Measurements from ENCODE around the gene OXLD1.
A peak's percentile ranks its signal among the peaks of the same experiment; 100 is the strongest.

OXLD1 gene

DNA sequence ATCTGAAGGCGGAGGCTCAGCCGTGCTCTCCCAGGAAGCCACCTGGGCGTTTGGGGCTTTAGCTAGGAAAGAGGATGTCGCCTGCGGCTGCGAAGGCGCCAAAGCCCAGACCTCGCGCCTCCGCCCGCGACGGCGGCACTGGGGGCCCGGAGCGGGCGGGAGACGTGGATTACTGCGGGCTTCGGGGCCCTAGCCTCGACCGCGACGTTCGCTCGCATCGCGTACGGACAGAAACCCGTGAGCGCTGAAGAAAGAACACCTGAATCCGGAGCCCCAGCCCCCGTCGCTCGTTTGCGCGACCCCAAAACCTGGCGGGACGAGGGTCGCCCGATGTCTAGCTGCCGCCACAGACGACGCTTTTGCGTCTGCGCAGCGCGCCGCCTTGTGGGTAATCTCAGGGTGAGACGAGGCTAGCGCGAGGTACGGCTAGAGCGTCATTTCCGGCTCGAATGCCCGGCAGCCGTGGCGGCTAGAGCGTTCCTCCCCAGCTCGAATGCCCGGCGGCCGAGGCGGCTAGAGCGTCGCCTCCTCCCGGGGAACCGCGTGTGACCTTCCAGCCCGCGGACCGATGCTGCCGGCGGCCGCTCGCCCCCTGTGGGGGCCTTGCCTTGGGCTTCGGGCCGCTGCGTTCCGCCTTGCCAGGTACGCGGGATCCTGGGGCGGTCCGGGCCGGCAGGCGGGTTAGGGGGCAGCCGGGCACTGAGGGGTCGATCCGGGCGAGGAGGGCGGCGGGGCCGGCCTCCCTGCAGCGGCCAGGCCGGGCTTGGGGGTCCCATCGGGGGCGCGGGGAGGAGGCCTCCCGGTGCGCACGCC, 36.7 kb upstream of the OXLD1 start, which contains the start of gene MRPL12 (continued):
- TF ChIP-seq, protein P1, sequence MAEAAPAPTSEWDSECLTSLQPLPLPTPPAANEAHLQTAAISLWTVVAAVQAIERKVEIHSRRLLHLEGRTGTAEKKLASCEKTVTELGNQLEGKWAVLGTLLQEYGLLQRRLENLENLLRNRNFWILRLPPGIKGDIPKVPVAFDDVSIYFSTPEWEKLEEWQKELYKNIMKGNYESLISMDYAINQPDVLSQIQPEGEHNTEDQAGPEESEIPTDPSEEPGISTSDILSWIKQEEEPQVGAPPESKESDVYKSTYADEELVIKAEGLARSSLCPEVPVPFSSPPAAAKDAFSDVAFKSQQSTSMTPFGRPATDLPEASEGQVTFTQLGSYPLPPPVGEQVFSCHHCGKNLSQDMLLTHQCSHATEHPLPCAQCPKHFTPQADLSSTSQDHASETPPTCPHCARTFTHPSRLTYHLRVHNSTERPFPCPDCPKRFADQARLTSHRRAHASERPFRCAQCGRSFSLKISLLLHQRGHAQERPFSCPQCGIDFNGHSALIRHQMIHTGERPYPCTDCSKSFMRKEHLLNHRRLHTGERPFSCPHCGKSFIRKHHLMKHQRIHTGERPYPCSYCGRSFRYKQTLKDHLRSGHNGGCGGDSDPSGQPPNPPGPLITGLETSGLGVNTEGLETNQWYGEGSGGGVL (tag by site-specific recombination; IDR thresholded peaks at IDR 0.05): peak; percentile 17; the same call in 1 of the 2 replicates
- no peak for TF ChIP-seq ZNF23 (tag by site-specific recombination; IDR thresholded peaks at IDR 0.05; ENCODE audit: borderline replicate concordance)
- TF ChIP-seq ZNF391 (tag by site-specific recombination; IDR thresholded peaks at IDR 0.05; ENCODE audit: borderline replicate concordance, low read depth): no peak
- peak; percentile 73 for TF ChIP-seq ZIC2 (tag by site-specific recombination; IDR thresholded peaks at IDR 0.05)
- no peak for TF ChIP-seq ZNF221 (tag by site-specific recombination; IDR thresholded peaks at IDR 0.05; ENCODE audit: borderline replicate concordance)
- peak; percentile 45; the same call in 1 of the 2 replicates for TF ChIP-seq ZBTB20 (tag by site-specific recombination; IDR thresholded peaks at IDR 0.05)
- TF ChIP-seq ZNF214 (tag by site-specific recombination; IDR thresholded peaks at IDR 0.05; ENCODE audit: borderline replicate concordance): no peak
- no peak for TF ChIP-seq ZNF658 (tag by site-specific recombination; IDR thresholded peaks at IDR 0.05)
- no peak for TF ChIP-seq ZNF223 (tag by site-specific recombination; IDR thresholded peaks at IDR 0.05)
- TF ChIP-seq GLIS1 (tag by site-specific recombination; IDR thresholded peaks at IDR 0.05): peak; percentile 74
- no peak for TF ChIP-seq ZNF341 (tag by site-specific recombination; IDR thresholded peaks at IDR 0.05; ENCODE audit: low read depth)
- no peak for TF ChIP-seq GLI2 (tag by site-specific recombination; IDR thresholded peaks at IDR 0.05; ENCODE audit: borderline replicate concordance, low read depth)
- TF ChIP-seq ZNF610 (tag by site-specific recombination; IDR thresholded peaks at IDR 0.05; ENCODE audit: borderline replicate concordance): peak; percentile 38; the same call in 1 of the 2 replicates
- TF ChIP-seq, protein P2, sequence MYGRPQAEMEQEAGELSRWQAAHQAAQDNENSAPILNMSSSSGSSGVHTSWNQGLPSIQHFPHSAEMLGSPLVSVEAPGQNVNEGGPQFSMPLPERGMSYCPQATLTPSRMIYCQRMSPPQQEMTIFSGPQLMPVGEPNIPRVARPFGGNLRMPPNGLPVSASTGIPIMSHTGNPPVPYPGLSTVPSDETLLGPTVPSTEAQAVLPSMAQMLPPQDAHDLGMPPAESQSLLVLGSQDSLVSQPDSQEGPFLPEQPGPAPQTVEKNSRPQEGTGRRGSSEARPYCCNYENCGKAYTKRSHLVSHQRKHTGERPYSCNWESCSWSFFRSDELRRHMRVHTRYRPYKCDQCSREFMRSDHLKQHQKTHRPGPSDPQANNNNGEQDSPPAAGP (tag by site-specific recombination; IDR thresholded peaks at IDR 0.05): peak; percentile 64
- TF ChIP-seq ZNF664 (tag by site-specific recombination; IDR thresholded peaks at IDR 0.05): 0 out of 2 replicates have a peak, but pooled peaks have one; percentile 12
- peak; percentile 83; the same call in 1 of the 2 replicates for TF ChIP-seq ZSCAN30 (tag by site-specific recombination; IDR thresholded peaks at IDR 0.05)
- TF ChIP-seq, protein P3, sequence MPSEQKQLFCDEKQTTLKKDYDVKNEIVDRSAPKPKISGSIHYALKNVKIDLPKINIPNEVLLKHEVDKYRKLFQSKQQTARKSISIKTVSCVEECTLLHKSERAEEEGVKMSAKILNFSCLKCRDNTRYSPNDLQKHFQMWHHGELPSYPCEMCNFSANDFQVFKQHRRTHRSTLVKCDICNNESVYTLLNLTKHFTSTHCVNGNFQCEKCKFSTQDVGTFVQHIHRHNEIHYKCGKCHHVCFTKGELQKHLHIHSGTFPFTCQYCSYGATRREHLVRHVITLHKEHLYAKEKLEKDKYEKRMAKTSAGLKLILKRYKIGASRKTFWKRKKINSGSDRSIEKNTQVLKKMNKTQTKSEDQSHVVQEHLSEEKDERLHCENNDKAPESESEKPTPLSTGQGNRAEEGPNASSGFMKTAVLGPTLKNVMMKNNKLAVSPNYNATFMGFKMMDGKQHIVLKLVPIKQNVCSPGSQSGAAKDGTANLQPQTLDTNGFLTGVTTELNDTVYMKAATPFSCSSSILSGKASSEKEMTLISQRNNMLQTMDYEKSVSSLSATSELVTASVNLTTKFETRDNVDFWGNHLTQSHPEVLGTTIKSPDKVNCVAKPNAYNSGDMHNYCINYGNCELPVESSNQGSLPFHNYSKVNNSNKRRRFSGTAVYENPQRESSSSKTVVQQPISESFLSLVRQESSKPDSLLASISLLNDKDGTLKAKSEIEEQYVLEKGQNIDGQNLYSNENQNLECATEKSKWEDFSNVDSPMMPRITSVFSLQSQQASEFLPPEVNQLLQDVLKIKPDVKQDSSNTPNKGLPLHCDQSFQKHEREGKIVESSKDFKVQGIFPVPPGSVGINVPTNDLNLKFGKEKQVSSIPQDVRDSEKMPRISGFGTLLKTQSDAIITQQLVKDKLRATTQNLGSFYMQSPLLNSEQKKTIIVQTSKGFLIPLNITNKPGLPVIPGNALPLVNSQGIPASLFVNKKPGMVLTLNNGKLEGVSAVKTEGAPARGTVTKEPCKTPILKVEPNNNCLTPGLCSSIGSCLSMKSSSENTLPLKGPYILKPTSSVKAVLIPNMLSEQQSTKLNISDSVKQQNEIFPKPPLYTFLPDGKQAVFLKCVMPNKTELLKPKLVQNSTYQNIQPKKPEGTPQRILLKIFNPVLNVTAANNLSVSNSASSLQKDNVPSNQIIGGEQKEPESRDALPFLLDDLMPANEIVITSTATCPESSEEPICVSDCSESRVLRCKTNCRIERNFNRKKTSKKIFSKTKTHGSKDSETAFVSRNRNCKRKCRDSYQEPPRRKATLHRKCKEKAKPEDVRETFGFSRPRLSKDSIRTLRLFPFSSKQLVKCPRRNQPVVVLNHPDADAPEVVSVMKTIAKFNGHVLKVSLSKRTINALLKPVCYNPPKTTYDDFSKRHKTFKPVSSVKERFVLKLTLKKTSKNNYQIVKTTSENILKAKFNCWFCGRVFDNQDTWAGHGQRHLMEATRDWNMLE (tag by site-specific recombination; conservative IDR thresholded peaks at IDR 0.05; ENCODE audit: low read depth): 0 out of 2 replicates have a peak, but pooled peaks have one; percentile 45
- TF ChIP-seq SP2 (tag by site-specific recombination; IDR thresholded peaks at IDR 0.05): peak; percentile 80
- TF ChIP-seq ZNF670 (tag by site-specific recombination; IDR thresholded peaks at IDR 0.05; ENCODE audit: low read depth): no peak
- TF ChIP-seq ZEB2 (tag by site-specific recombination; IDR thresholded peaks at IDR 0.05): peak; percentile 83
- TF ChIP-seq ZNF501 (tag by site-specific recombination; IDR thresholded peaks at IDR 0.05): no peak
- no peak for TF ChIP-seq TCF7L2 (IDR thresholded peaks at IDR 0.05; ENCODE audit: borderline replicate concordance, low read depth, low read length)
- TF ChIP-seq SCRT2 (tag by site-specific recombination; IDR thresholded peaks at IDR 0.05): no peak
- TF ChIP-seq, protein P4, sequence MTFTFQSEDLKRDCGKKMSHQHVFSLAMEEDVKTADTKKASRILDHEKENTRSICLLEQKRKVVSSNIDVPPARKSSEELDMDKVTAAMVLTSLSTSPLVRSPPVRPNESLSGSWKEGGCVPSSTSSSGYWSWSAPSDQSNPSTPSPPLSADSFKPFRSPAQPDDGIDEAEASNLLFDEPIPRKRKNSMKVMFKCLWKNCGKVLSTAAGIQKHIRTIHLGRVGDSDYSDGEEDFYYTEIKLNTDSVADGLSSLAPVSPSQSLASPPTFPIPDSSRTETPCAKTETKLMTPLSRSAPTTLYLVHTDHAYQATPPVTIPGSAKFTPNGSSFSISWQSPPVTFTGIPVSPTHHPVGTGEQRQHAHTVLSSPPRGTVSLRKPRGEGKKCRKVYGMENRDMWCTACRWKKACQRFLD (tag by site-specific recombination; IDR thresholded peaks at IDR 0.05): no peak
- TF ChIP-seq ZNF423 (tag by site-specific recombination; IDR thresholded peaks at IDR 0.05): no peak
- no peak for TF ChIP-seq ZNF530 (tag by site-specific recombination; IDR thresholded peaks at IDR 0.05; ENCODE audit: low read depth)
- TF ChIP-seq ZNF354C (tag by site-specific recombination; IDR thresholded peaks at IDR 0.05; ENCODE audit: borderline replicate concordance, low read depth): no peak
- TF ChIP-seq ZNF335 (tag by site-specific recombination; conservative IDR thresholded peaks at IDR 0.05): peak; percentile 94
- TF ChIP-seq BCL11B (tag by site-specific recombination; IDR thresholded peaks at IDR 0.05; ENCODE audit: low read depth): peak; percentile 68; the same call in 1 of the 2 replicates
- no peak for TF ChIP-seq ZNF133 (tag by site-specific recombination; IDR thresholded peaks at IDR 0.05)
- TF ChIP-seq, protein P5, sequence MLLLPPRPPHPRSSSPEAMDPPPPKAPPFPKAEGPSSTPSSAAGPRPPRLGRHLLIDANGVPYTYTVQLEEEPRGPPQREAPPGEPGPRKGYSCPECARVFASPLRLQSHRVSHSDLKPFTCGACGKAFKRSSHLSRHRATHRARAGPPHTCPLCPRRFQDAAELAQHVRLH (tag by site-specific recombination; IDR thresholded peaks at IDR 0.05): 0 out of 2 replicates have a peak, but pooled peaks have one; percentile 38
